ENCODE measurements around the gene PRIMPOL. TPM values are rescaled to one million over a fixed set of nuclear protein-coding genes. Genes with fewer than 3 reads are reported as not detected.

Gene PRIMPOL
- total RNA-seq, 2 donors from 2014 or later: 16.0 to 21.6 TPM

GRCh38 chr4:184664445-184665210, 15.1 kb downstream of the PRIMPOL start:
- H3K27me3 ChIP-seq: no peaks in the 10 kb centered on the region
- H3K27ac ChIP-seq: no peak overlapping the region
- no peaks in the 10 kb centered on the region for H3K36me3 ChIP-seq
- H3K4me1 ChIP-seq: no peaks in the 10 kb centered on the region
- no peak overlapping the region for H3K9ac ChIP-seq (ENCODE audit: low read depth in 2 of 2, low read length in 2 of 2)
- H3K9me3 ChIP-seq: no peaks in the 10 kb centered on the region
- no peak overlapping the region for H3K4me3 ChIP-seq
- intact Hi-C loops (cut with DNase I): no loop called here
- no peak for TF ChIP-seq CTCF (IDR thresholded peaks at IDR 0.05)
- no peak for DNase-seq

GRCh38 chr4:184666670-184667069, 17.1 kb downstream of the PRIMPOL start:
- no peak for TF ChIP-seq CTCF (IDR thresholded peaks at IDR 0.05)
- intact Hi-C loops (cut with DNase I): no loop called here
- no peaks in the 10 kb centered on the region for H3K4me1 ChIP-seq
- peak overlapping the region in 1 of 2 donors; percentile 52 for H3K9ac ChIP-seq (ENCODE audit: low read depth in 2 of 2, low read length in 2 of 2)
- no peaks in the 10 kb centered on the region for H3K27me3 ChIP-seq
- H3K9me3 ChIP-seq: no peaks in the 10 kb centered on the region
- H3K27ac ChIP-seq: peak overlapping the region; percentile 83
- H3K4me3 ChIP-seq: no peak overlapping the region
- peak; percentile 45 for DNase-seq
- no peaks in the 10 kb centered on the region for H3K36me3 ChIP-seq

GRCh38 chr4:184668096-184668495, 18.6 kb downstream of the PRIMPOL start:
- no peak for DNase-seq
- Histone ChIP-seq H3K36me3 (no peaks in the 10 kb centered on the region), H3K27ac (no peak overlapping the region), H3K9me3 (no peaks in the 10 kb centered on the region), H3K4me1 (no peaks in the 10 kb centered on the region), H3K27me3 (no peaks in the 10 kb centered on the region), H3K4me3 (no peak overlapping the region), H3K9ac (ENCODE audit: low read depth in 2 of 2, low read length in 2 of 2) (no peak overlapping the region)
- intact Hi-C loops (cut with DNase I): no loop called here
- TF ChIP-seq CTCF (IDR thresholded peaks at IDR 0.05): no peak

GRCh38 chr4:184668511-184669114, 19.1 kb downstream of the PRIMPOL start:
- Histone ChIP-seq H3K36me3 (no peaks in the 10 kb centered on the region), H3K4me3 (no peak overlapping the region), H3K27me3 (no peaks in the 10 kb centered on the region), H3K4me1 (no peaks in the 10 kb centered on the region), H3K9ac (ENCODE audit: low read depth in 2 of 2, low read length in 2 of 2) (no peak overlapping the region), H3K27ac (no peak overlapping the region), H3K9me3 (no peaks in the 10 kb centered on the region)
- intact Hi-C loops (cut with DNase I): no loop called here
- no peak for TF ChIP-seq CTCF (IDR thresholded peaks at IDR 0.05)
- DNase-seq: no peak

GRCh38 chr4:184669251-184669650, 19.7 kb downstream of the PRIMPOL start:
- H3K9ac ChIP-seq (ENCODE audit: low read depth in 2 of 2, low read length in 2 of 2): peak overlapping the region in 1 of 2 donors; percentile 26
- no peaks in the 10 kb centered on the region for H3K36me3 ChIP-seq
- DNase-seq: no peak
- no peaks in the 10 kb centered on the region for H3K27me3 ChIP-seq
- intact Hi-C loops (cut with DNase I): no loop called here
- H3K4me3 ChIP-seq: no peak overlapping the region
- no peak overlapping the region for H3K27ac ChIP-seq
- no peak for TF ChIP-seq CTCF (IDR thresholded peaks at IDR 0.05)
- no peaks in the 10 kb centered on the region for H3K9me3 ChIP-seq
- no peaks in the 10 kb centered on the region for H3K4me1 ChIP-seq
